Upper lobe of left lung (tissue), 4 donors: ENCODE results near the gene ME3.

ENCODE experiments used
- EP300 ChIP-seq, 4 donors: sonication (generic); formaldehyde crosslinking; IDR thresholded peaks; one replicate each; pipeline ENCODE4 v1.5.1; 2017; ENCODE audit warnings: antibody characterized with exemption in 4 of 4, control low read depth in 2 of 4
- POLR2A ChIP-seq, 4 donors: fragments of 450-650 bp; IDR thresholded peaks; one replicate each; pipeline ENCODE4 v1.5.1; 2016 to 2017; ENCODE audit warnings: antibody characterized with exemption in 4 of 4, mild to moderate bottlenecking in 2 of 4
- POLR2AphosphoS5 ChIP-seq, 2 donors: sonication (generic); formaldehyde crosslinking; IDR thresholded peaks; one replicate each; pipeline ENCODE4 v1.5.1; 2017; ENCODE audit warnings: antibody characterized with exemption in 2 of 2
- TF ChIP-seq, protein P1 (sequence below), 6 experiments: fragments of 450-650 bp in 4 of 6; fragments of 200-600 bp in 2 of 6; sonication (generic) in 2 of 6; IDR thresholded peaks; one replicate each; pipeline ENCODE4 v1.5.1; 2016 to 2019; ENCODE audit warnings: antibody characterized with exemption in 6 of 6

DNA sequence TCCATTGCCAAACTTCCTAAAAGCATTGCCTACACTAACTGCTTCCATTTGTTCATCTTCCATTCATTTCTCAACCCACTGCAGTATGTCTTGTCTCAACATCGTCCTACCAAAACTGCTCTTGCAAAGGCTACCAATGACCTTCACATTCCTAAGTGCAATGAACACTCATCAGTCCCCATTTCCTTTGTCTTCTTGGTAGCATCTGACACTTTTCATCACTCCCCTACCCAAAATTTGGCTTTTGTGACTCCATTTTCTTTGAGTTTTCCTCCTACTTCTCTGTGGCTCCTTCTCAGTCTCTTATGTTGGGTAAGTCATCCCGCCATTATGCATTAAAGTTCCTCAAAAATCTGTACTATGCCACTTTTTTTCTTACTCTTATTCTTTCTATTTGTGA, 162.3 kb downstream of the ME3 start:
- TF ChIP-seq, protein P1, sequence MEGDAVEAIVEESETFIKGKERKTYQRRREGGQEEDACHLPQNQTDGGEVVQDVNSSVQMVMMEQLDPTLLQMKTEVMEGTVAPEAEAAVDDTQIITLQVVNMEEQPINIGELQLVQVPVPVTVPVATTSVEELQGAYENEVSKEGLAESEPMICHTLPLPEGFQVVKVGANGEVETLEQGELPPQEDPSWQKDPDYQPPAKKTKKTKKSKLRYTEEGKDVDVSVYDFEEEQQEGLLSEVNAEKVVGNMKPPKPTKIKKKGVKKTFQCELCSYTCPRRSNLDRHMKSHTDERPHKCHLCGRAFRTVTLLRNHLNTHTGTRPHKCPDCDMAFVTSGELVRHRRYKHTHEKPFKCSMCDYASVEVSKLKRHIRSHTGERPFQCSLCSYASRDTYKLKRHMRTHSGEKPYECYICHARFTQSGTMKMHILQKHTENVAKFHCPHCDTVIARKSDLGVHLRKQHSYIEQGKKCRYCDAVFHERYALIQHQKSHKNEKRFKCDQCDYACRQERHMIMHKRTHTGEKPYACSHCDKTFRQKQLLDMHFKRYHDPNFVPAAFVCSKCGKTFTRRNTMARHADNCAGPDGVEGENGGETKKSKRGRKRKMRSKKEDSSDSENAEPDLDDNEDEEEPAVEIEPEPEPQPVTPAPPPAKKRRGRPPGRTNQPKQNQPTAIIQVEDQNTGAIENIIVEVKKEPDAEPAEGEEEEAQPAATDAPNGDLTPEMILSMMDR (IDR thresholded peaks at IDR 0.05): no peak
- TF ChIP-seq POLR2A (IDR thresholded peaks at IDR 0.05) (no peak), EP300 (IDR thresholded peaks at IDR 0.05) (no peak), POLR2AphosphoS5 (IDR thresholded peaks at IDR 0.05) (no peak)
